PFSK-1 (cell line): ENCODE data around the gene CACNA1B.

Source experiments
- FOXP2 ChIP-seq: optimal IDR thresholded peaks from 2 replicates; pipeline ENCODE3; 2011; ENCODE audit warnings: borderline replicate concordance, control low read depth, inconsistent platforms; ENCODE audit not compliant: insufficient read depth; ENCODE audit errors: extremely low read length, extremely low read depth
- POLR2AphosphoS5 ChIP-seq: IDR thresholded peaks from 2 replicates; pipeline ENCODE4 v1.6.1; 2012; ENCODE audit warnings: low read depth, mild to moderate bottlenecking, control low read depth, low read length, moderate library complexity
- SIN3A ChIP-seq: IDR thresholded peaks from 2 replicates; pipeline ENCODE4 v1.6.1; 2012; ENCODE audit warnings: mild to moderate bottlenecking, low read length, moderate library complexity, borderline replicate concordance; ENCODE audit not compliant: insufficient read depth
- TAF1 ChIP-seq: IDR thresholded peaks from 2 replicates; pipeline ENCODE4 v1.6.1; 2012; ENCODE audit warnings: low read length, control low read depth, borderline replicate concordance; ENCODE audit not compliant: insufficient read depth
- TF ChIP-seq, protein P1 (sequence below), 2 experiments: IDR thresholded peaks; 2 replicates each; pipeline versions ENCODE4 v1.6.1 to v1.8.0; 2011 to 2012; ENCODE audit warnings: low read depth in 2 of 2, low read length in 2 of 2, control low read depth in 1 of 2, inconsistent platforms in 1 of 2, mild to moderate bottlenecking in 1 of 2, moderate library complexity in 1 of 2; ENCODE audit not compliant: insufficient read depth in 1 of 2

CACNA1B gene

DNA sequence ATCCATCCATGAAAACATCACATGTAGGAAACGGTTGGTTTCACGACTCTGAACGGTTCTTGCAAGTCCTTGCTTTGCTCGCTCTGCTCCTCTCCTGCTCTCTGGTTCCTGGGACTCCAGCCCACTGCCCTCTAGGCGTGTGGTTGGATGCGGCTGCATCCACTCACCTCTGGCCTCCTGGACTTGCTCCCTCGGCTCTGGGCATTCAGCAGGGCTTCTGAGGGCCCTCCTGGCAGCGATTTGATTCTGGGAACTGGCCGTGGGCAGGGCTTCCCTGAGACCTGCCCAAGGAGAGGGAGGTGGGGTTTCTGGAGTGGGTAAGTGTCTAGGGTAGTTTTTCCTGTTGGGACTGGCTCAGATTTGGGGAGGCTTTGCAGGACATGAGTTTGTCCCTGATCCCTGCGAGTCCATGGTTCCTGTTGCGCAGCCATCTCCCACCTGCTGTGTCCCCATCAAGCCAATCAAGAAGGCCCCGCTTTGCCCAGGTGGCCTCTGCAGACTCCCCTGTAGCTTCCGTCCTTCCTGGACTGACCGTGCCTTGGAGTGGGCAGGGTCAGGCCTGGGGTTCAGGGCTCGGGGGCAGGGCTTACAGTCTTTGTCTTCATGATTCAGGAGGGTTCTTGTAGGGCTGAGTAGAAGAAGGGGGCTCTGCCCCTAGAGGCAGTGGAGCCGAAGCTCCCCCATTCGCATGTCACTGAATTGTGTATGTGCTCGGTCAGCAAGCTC lies 192.3 kb downstream of the CACNA1B start:
- TF ChIP-seq POLR2AphosphoS5 (no peak), TAF1 (no peak), FOXP2 (no peak), SIN3A (no peak)
- TF ChIP-seq, protein P1, sequence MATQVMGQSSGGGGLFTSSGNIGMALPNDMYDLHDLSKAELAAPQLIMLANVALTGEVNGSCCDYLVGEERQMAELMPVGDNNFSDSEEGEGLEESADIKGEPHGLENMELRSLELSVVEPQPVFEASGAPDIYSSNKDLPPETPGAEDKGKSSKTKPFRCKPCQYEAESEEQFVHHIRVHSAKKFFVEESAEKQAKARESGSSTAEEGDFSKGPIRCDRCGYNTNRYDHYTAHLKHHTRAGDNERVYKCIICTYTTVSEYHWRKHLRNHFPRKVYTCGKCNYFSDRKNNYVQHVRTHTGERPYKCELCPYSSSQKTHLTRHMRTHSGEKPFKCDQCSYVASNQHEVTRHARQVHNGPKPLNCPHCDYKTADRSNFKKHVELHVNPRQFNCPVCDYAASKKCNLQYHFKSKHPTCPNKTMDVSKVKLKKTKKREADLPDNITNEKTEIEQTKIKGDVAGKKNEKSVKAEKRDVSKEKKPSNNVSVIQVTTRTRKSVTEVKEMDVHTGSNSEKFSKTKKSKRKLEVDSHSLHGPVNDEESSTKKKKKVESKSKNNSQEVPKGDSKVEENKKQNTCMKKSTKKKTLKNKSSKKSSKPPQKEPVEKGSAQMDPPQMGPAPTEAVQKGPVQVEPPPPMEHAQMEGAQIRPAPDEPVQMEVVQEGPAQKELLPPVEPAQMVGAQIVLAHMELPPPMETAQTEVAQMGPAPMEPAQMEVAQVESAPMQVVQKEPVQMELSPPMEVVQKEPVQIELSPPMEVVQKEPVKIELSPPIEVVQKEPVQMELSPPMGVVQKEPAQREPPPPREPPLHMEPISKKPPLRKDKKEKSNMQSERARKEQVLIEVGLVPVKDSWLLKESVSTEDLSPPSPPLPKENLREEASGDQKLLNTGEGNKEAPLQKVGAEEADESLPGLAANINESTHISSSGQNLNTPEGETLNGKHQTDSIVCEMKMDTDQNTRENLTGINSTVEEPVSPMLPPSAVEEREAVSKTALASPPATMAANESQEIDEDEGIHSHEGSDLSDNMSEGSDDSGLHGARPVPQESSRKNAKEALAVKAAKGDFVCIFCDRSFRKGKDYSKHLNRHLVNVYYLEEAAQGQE (IDR thresholded peaks at IDR 0.05; ENCODE audit: insufficient read depth in 1 of 2, low read depth in 2 of 2, low read length in 2 of 2) = no peak

DNA sequence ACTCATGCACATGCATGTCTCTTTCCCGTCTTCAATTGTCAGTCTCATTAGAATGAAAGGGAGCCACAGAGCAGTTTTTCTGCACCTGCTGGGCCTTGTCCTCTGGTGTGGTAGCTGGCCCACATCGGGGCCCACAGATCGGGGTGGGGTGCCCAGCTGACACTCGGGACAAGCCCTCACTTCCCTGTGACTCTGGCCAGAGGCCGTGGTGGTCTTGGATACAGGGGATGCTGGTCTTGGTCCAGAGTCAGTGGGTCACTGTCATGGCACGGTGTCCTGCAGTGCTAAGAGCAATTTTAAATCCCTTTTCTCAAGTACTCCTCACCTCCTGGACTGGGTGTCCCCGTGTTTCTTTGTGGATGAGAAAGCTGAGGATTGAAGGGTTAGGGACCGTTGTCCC lies 193.2 kb downstream of the CACNA1B start:
- TF ChIP-seq FOXP2 (no peak), POLR2AphosphoS5 (no peak), TAF1 (no peak), SIN3A (no peak)
- TF ChIP-seq, protein P1 (IDR thresholded peaks at IDR 0.05; ENCODE audit: insufficient read depth in 1 of 2, low read depth in 2 of 2, low read length in 2 of 2) = no peak

DNA sequence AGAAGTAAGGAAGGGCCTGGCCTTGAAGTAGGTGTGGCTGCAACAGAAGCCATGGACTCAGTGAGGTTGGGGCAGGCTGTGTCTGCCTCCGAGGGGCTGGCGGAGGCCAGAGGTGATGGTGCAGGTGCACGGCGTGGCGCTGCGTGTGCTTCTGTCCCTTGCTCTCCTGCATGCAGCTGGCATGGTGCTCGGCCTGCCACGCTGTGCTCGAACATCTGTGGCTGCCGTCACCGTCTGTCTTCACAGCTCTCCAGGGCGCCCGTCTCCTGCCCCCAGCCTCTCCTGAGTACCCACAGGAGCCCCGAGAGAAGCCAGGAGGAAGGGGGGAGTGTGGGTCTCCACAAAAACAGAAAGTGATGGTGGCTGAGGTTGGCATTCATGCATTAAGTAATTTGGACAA lies 193.7 kb downstream of the CACNA1B start:
- TF ChIP-seq TAF1 (no peak), POLR2AphosphoS5 (no peak), FOXP2 (no peak), SIN3A (no peak)
- TF ChIP-seq, protein P1 (IDR thresholded peaks at IDR 0.05; ENCODE audit: insufficient read depth in 1 of 2, low read depth in 2 of 2, low read length in 2 of 2) = no peak

DNA sequence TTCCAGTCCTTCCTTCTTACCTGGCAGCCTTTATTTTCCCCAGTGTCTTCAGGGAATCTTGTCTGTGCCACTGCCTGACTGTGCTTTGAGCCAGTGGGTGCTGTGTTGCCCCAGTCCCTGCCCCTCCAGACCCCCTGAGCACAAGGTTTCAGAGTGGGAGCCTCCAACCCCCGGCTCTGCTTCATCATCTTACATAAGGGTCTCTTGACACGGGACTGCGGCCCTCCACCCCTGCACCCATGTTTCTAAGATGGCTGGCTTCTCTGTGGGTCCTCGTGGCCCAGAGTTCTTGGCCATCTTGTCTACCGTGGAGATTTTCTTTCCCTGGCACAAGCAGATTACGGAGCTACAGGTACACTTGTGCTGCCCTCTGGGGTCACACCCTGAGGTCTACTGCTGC lies 194.1 kb downstream of the CACNA1B start:
- TF ChIP-seq, protein P1 (IDR thresholded peaks at IDR 0.05; ENCODE audit: insufficient read depth in 1 of 2, low read depth in 2 of 2, low read length in 2 of 2) = no peak
- TF ChIP-seq SIN3A = no peak
- TF ChIP-seq POLR2AphosphoS5 = no peak
- no peak for TF ChIP-seq TAF1
- TF ChIP-seq FOXP2 = no peak
